GM18867 (cell line): Measurements from ENCODE around the gene JMJD4.

Source experiments
- ATAC-seq: cut with Tn5 transposase; IDR thresholded peaks from one replicate; pipeline ENCODE4 v1.9.1; 2021; ENCODE audit warnings: mild to moderate bottlenecking, moderate library complexity; ENCODE audit not compliant: unreplicated experiment

JMJD4 gene

DNA sequence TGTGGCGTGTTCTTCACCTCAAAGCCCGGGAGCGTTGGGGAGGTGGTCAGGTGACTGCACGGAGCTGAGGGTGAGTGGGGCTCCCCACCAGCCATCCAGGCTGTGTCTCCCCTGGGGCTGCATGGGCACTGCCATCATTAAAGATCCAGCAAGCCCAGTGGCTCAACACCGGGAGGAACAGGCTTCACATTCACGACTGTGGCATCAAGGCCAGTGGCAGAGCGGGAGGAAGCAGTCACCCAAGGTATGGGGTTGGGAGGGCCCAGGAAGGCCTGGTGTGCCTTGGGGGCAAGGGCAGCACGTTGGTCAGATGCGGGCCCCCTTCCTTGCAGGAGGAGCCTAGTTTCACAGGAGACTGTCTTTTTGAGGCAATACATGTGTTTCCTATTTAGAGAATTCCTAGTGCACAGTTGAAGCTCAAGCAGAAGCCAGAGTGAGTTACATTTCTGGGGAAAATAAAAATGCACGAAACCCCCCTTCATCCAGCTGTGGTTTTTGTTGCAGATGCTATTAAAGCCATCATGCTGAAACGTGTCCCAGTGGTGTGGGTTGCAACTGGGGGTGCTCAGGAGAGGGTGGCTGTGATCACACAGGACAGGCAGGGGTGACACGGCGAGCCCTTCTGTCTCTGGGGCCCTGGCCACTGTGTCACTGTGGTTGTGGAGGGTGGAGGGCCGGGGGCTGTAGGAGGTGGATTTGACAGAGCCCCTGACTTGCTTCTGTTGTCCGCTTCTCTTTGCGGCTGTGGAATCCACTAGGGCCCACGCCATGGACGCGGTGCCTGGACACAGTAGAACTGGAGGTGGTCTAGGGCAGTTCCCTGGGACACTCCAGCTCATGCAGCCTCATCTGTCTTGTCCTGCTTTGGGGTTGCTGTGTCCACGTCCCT lies 34.2 kb upstream of the JMJD4 start:
- no peak for ATAC-seq

DNA sequence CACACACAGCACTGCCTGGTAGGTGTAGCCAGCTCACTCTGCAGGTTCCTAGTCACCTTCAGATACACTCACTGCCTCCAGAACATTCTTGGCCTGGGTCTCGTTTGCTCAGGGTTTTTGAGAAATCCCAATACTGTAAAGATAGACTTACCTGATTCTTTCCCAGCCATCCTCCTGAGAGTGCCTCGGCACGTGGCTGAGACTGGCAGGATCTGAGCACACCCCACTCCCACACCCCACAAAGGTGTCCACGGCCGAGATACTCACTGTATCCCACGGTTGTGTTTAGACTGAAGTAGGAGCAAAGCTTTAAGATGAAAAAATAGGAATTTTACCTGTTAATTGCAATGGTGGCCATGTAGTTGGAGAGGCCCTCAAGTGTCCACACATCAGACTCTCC lies 33.5 kb upstream of the JMJD4 start:
- no peak for ATAC-seq

DNA sequence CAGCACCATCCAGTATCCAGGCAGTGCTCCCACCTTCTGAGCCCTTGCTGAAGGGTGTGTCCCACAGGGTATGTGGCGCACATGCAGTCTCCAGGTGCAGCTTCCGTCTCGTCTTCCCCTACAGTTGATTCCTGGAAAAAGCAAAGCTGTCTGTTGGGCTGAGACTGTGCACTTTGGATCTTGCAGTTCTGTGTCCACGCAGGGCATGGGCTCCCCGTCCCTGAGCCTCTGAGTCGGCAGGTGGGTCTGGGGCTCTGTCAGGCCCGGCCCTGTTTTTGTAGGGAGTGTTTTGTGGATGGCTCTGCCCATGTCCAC lies 33.0 kb upstream of the JMJD4 start:
- no peak for ATAC-seq

GRCh38 chr1:227767401-227768124 lies 32.5 kb upstream of the JMJD4 start:
- ATAC-seq, result no peak

GRCh38 chr1:227766653-227767277 lies 31.7 kb upstream of the JMJD4 start:
- ATAC-seq, result no peak

DNA sequence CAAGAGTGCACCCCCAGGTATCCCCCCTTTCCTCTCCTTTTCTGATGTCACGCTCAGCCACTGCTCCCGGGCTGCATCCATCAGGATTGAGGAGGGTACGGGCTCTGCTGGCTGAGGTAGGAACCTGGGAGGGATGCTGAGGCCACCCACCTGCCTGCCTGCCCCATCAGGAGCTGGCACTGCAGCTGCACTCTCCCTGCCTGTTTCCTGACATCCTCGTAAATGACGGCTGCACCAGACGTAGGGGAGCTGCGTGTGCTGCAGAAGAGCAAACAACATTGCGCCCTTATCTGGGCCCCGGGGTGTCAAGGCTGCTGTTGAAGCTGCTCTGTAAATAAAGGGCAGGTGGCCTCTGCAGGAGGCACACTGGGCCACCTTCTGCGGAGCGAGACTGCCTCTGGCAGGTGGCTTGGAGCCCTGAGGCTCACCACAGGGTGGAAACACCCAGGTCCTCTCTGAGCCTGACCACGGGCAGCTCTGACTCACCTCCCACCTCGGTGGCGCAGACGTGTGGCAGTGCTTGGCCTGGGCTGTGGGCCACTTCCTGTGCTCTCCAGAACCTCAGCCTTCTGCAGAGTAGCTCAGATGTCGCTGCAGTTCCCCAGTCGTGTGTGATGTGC lies 31.0 kb upstream of the JMJD4 start:
- ATAC-seq, result no peak

DNA sequence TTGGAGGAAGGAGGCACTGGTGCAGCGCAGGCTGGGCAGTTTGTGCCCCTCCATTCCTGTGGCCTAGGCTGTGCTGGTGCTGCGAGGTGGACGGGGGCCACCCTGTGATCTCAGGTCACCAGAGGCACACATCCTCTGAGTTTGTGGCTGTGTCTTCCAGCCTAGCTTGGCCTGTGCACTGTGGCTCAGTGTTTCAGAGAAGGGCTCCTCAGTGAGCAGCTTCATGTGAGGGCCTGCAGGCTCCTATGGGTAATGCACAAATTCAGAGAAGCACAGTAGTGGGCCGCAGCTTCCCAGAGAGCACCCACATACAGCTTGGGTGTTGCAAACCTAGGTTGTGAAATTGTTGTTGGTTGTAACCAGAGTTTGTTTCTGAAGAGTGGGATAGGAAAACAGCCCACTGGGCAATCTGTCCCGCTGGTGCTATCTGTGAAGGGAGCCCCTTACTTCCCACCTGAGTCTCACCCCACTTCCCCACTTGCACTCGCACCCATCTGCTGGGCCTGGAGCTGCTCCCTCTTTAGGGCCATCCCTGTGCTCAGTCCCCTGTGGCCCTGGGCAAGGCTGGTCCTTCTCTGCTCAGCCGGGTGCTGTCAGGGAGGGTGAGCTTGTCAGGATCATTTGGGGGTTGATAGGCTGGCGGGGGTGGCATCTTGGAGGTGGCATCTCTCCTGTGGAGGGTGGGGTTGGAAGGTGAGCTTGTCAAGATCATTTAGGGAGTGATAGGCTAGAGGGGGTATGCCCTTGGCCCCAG lies 30.3 kb upstream of the JMJD4 start:
- ATAC-seq, result no peak

DNA sequence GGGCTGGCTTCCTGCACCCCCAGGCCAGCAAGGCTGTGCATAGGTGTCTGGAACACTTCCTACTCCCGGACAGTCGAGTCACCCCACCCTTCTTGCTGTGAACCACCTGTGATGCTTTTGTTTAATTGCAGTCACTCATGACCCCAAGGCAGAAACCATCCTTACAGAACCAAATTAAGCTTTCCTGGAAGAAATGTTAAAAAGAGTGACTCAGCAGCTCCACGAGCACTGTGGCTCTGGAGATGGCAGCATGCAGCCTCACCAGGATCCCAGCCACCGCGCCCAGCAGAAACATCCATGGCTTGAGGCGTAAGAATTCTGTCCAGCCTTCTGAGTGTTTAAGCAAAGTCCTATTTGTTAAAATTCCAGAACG lies 28.9 kb upstream of the JMJD4 start:
- no peak for ATAC-seq

GRCh38 chr1:227763246-227764018 lies 28.3 kb upstream of the JMJD4 start:
- no peak for ATAC-seq

DNA sequence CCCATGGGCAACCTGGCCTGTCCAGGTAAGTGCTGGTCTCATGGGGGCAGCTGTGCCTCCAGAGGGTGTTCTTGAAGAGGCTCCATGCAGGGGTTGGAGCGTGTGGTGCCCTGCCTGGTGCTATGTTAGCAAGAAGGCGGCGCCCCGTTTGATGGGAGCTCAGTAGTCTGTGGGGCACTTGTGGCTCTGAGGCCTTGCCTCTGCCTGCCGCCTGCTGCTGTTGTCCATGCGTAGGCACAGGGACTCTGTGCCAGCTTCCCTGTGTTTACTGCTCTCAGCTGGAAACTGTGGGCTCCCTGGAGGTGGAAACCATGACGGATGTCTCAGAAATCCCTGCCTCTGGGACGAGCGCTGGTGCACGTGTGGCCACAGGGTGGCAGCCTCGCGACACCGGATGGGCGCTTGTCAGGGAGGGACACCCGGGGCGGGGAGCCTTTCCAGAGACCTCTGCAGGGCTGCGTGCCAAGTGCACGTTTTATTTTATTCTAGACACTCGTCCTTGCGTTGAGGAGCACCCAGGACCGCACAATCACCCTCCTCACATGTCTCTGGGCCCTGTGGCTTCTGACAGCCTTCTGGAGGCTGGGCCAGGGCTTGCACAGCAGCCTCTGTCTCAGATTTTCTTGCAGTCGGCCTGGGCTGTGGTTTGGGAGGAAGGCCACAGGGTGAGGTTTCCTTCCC lies 27.3 kb upstream of the JMJD4 start:
- ATAC-seq, result peak; percentile 84

GRCh38 chr1:227761621-227762230 lies 26.6 kb upstream of the JMJD4 start:
- no peak for ATAC-seq

- ATAC-seq, result no peak
Observed at GRCh38 chr1:227760377-227760776, 25.3 kb upstream of the JMJD4 start.

DNA sequence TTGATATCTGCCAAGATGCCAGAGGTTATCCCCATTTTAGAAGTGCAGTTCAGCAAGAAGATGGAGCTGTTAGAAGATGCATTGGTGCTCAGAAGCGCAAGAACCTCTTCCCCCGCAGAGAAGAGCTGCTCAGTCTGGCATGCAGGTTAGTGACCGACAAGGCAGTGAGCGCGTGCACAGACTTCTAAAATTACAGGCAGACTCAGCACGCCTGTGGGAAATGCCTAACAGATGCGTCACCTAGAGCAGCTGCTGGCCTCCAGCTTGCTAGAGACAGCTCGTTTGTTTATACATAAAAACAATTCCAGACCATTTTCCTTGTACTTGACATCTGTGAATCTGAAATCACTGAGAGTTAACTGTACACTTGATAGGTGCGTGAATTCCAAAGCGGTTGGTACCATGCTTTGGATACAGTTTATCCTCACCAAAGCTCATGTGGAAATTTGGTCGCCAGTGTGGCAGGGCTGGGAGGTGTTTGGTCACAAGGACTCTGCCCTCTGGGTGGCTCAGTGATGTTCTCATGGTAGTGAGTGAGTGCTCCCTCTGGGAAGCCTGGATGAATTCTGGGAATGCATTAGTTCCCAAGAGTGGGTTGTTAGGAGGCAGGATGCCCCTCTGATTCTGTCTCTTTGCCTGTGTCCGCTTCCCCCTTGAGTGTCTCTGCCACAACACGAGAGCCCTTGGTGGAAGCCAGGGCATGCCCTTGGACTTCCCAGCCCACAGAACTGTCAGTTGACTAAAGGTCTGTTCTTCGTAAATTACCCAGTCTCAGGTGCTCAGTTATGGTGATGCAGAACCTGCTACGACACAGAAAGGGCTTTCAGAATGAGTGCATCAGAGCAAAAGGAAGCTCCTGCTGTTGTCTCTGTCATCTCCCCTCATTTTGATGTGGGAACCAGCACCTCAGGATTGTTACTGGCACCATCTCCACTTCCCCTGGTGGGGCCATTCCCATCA lies 24.5 kb upstream of the JMJD4 start:
- ATAC-seq, result no peak

DNA sequence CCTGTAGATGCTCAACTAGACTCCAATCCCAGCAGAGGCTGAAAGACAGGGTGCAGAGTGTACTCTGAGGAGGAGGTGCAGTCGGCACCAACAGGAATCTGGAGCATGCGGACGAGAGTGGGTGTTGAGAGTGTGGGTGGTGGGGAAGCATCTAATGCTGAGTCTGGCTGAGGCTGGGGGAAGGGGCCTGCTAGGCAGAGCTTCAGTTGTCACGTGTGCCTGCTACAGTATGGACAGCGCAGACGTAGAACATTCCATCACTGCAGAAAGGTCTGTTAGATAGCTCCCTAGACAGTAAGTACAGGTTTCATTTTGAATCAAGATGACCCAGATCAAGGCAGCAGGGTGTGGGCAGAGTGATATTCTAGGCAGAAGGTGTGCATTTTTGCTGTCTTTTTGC lies 23.3 kb upstream of the JMJD4 start:
- ATAC-seq, result peak; percentile 57

DNA sequence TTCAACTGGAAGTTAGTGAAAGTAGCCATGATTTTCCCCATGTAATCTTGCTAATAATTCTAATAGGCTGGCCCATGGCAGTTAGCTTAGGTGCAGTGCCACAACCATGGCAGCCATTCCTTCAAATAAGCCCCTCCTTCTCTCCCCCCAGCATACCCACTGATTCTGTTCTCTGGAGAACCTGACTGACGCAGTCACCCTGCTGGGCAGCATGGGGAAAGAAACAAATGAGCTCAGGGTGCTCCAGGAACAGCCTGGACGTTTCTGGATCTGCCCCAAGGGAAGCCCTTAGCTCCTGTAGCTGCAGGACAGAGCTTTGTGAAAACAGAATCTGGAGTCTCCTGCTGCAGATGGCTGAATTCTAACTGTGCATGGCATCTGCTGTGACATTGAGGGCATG lies 22.7 kb upstream of the JMJD4 start:
- ATAC-seq, result no peak

- ATAC-seq, result no peak
Observed at GRCh38 chr1:227756172-227756959, 21.3 kb upstream of the JMJD4 start.

GRCh38 chr1:227754958-227755357 lies 19.9 kb upstream of the JMJD4 start:
- no peak for ATAC-seq
